Neuronal stem cell (in vitro differentiated cells): ENCODE measurements around the gene TMEM156. TPM values are rescaled to one million over a fixed set of nuclear protein-coding genes. Genes with fewer than 3 reads are reported as not detected.

Experiments
- DNase-seq: peaks from one replicate; pipeline ENCODE4 v3.0.0-alpha.2; 2013; ENCODE audit warnings: low spot score
- H2AFZ ChIP-seq: one replicate; pipeline ENCODE4 v1.6.1; 2013; ENCODE audit warnings: mild to moderate bottlenecking, low read length, inconsistent platforms
- H2AK5ac ChIP-seq: 2 replicates; pipeline ENCODE4 v1.6.1; 2013; ENCODE audit warnings: low read depth, mild to moderate bottlenecking, inconsistent platforms, low read length, moderate library complexity, mixed read lengths
- H2BK120ac ChIP-seq: 2 replicates; pipeline ENCODE4 v1.6.1; 2013; ENCODE audit warnings: low read depth, mild to moderate bottlenecking, inconsistent platforms, low read length, moderate library complexity, mixed read lengths
- H2BK12ac ChIP-seq: one replicate; pipeline ENCODE4 v1.6.1; 2013; ENCODE audit warnings: low read length, inconsistent platforms
- H2BK15ac ChIP-seq: 2 replicates; pipeline ENCODE4 v1.6.1; 2013; ENCODE audit warnings: mild to moderate bottlenecking, low read length, inconsistent platforms, mixed read lengths
- H2BK5ac ChIP-seq: one replicate; pipeline ENCODE4 v1.6.1; 2013; ENCODE audit warnings: inconsistent platforms, mild to moderate bottlenecking, low read length, moderate library complexity
- H3K14ac ChIP-seq: one replicate; pipeline ENCODE4 v1.6.1; 2013; ENCODE audit warnings: low read length, inconsistent platforms
- H3K18ac ChIP-seq: 2 replicates; pipeline ENCODE4 v1.6.1; 2013; ENCODE audit warnings: low read length, inconsistent platforms
- H3K23ac ChIP-seq: 2 replicates; pipeline ENCODE4 v1.6.1; 2013; ENCODE audit warnings: low read depth, mild to moderate bottlenecking, mixed read lengths, low read length, inconsistent platforms; ENCODE audit not compliant: poor library complexity
- H3K27ac ChIP-seq: replicated peaks from 3 replicates; pipeline ENCODE4 v1.5.1; 2013; ENCODE audit warnings: low read length, inconsistent platforms
- H3K27me3 ChIP-seq, 3 experiments: 2 replicates each; pipeline ENCODE4 v1.6.1; 2013; ENCODE audit warnings: low read length in 3 of 3, mild to moderate bottlenecking in 2 of 3, inconsistent platforms in 1 of 3, low read depth in 1 of 3, mixed read lengths in 1 of 3, moderate library complexity in 1 of 3; ENCODE audit not compliant: control insufficient read depth in 3 of 3, insufficient read depth in 3 of 3
- H3K36me3 ChIP-seq, 2 donors: replicated peaks in 1 of 2; 2 replicates each; pipeline ENCODE4 v1.6.1; 2013; ENCODE audit warnings: low read length in 2 of 2; ENCODE audit not compliant: control insufficient read depth in 2 of 2, insufficient read depth in 2 of 2
- H3K4ac ChIP-seq: 2 replicates; pipeline ENCODE4 v1.6.1; 2013; ENCODE audit warnings: inconsistent platforms, mild to moderate bottlenecking, low read length, moderate library complexity
- H3K4me1 ChIP-seq, 2 donors: 1 replicate in 1 of 2; 2 replicates in 1 of 2; pipeline ENCODE4 v1.6.1; 2013; ENCODE audit warnings: low read length in 2 of 2, low read depth in 1 of 2; ENCODE audit not compliant: control insufficient read depth in 2 of 2, insufficient read depth in 1 of 2
- H3K4me2 ChIP-seq: one replicate; pipeline ENCODE4 v1.6.1; 2013; ENCODE audit warnings: mild to moderate bottlenecking, low read length, inconsistent platforms; ENCODE audit not compliant: insufficient read depth, poor library complexity, severe bottlenecking
- H3K4me3 ChIP-seq, 2 donors: 2 replicates each; pipeline ENCODE4 v1.5.1; 2013; ENCODE audit warnings: low read length in 2 of 2, mild to moderate bottlenecking in 2 of 2, inconsistent platforms in 1 of 2, moderate library complexity in 1 of 2
- H3K79me1 ChIP-seq: one replicate; pipeline ENCODE4 v1.6.1; 2013; ENCODE audit warnings: low read depth, mild to moderate bottlenecking, inconsistent platforms, low read length, moderate library complexity
- H3K9ac ChIP-seq: one replicate; pipeline ENCODE4 v1.6.1; 2013; ENCODE audit warnings: mild to moderate bottlenecking, low read depth, low read length, inconsistent platforms; ENCODE audit not compliant: poor library complexity
- H3K9me3 ChIP-seq, 2 donors: replicated peaks in 1 of 2; 2 replicates each; pipeline versions ENCODE3 to v1.6.1; 2013; ENCODE audit warnings: low read length in 2 of 2, mild to moderate bottlenecking in 2 of 2, inconsistent platforms in 1 of 2, low read depth in 1 of 2, mixed read lengths in 1 of 2, moderate library complexity in 1 of 2; ENCODE audit not compliant: control insufficient read depth in 2 of 2, insufficient read depth in 1 of 2
- H4K8ac ChIP-seq: one replicate; pipeline ENCODE4 v1.6.1; 2013; ENCODE audit warnings: low read depth, mild to moderate bottlenecking, inconsistent platforms, low read length, moderate library complexity
- H4K91ac ChIP-seq: one replicate; pipeline ENCODE4 v1.6.1; 2013; ENCODE audit warnings: low read length, low read depth, mild to moderate bottlenecking, inconsistent platforms; ENCODE audit not compliant: poor library complexity
- WGBS, 2 donors: extraction: QIAGEN DNeasy Blood & Tissue Kit; methylation state at CpG; one replicate each; pipeline ENCODE4 v1.1.7; 2013; ENCODE audit warnings: missing lambda C conversion rate in 2 of 2, mixed read lengths in 1 of 2; ENCODE audit not compliant: insufficient read length in 2 of 2, insufficient replicate concordance in 1 of 2; ENCODE audit errors: extremely low coverage in 2 of 2; 5-methylcytosine and 5-hydroxymethylcytosine counted together
- polyA plus RNA-seq, 2 experiments: library from polyadenylated mRNA; stranded (reverse); fragments of 200-250 nt; gene quantifications; one replicate each; pipeline ENCODE4 v1.2.3, GENCODE V29; 2013

The TMEM156 gene
- polyA plus RNA-seq (2013, experiment 1 of 2), result not detected
- not detected for polyA plus RNA-seq (2013, experiment 2 of 2)

GRCh38 chr4:39032218-39033085 is at the start of gene TMEM156:
TSS of gene TMEM156 (minus strand) at chr4:39032409. CDS start at chr4:39032313, 96 bp downstream.
- no peaks in the 10 kb centered on the region for H3K27me3 ChIP-seq
- H3K18ac ChIP-seq, result no peak within 1 kb of the TSS
- no peak within 1 kb of the TSS for H3K23ac ChIP-seq
- no peak within 1 kb of the TSS for H2BK15ac ChIP-seq
- no peaks in the 10 kb centered on the region for H3K9me3 ChIP-seq
- H2BK12ac ChIP-seq, result no peak within 1 kb of the TSS
- H2AFZ ChIP-seq, result peak within 1 kb of the TSS; percentile 30
- H3K27ac ChIP-seq, result no peak within 1 kb of the TSS
- no peaks in the 10 kb centered on the region for H3K79me1 ChIP-seq
- no peak within 1 kb of the TSS for H4K91ac ChIP-seq
- no peak within 1 kb of the TSS for H3K4me2 ChIP-seq
- no CpG with 5 or more reads among the region's 5 CpGs for WGBS, 2 donors
- no peak within 1 kb of the TSS for H3K4ac ChIP-seq
- no peak within 1 kb of the TSS for H2AK5ac ChIP-seq
- no peak within 1 kb of the TSS for H2BK120ac ChIP-seq
- H3K4me3 ChIP-seq, result no peak within 1 kb of the TSS
- H2BK5ac ChIP-seq, result no peak within 1 kb of the TSS
- DNase-seq, result no peak
- H3K4me1 ChIP-seq, result peaks cover 3 to 4% of the 10 kb centered on the region in 2 donors
- no peaks in the 10 kb centered on the region for H3K36me3 ChIP-seq
- no peak within 1 kb of the TSS for H3K9ac ChIP-seq
- H3K14ac ChIP-seq, result no peak within 1 kb of the TSS
- no peak within 1 kb of the TSS for H4K8ac ChIP-seq

GRCh38 chr4:39078829-39079228 is 46.6 kb upstream of the TMEM156 start:
- Histone ChIP-seq H3K79me1 (no peaks in the 10 kb centered on the region), H3K18ac (no peak overlapping the region), H2BK12ac (no peak overlapping the region), H2AK5ac (no peak overlapping the region), H3K14ac (no peak overlapping the region), H3K4me2 (no peak overlapping the region), H3K9me3 (no peaks in the 10 kb centered on the region), H3K36me3 (peaks cover 6 to 39% of the 10 kb centered on the region in 2 donors), H3K9ac (no peak overlapping the region), H3K4me1 (no peaks in the 10 kb centered on the region), H2BK5ac (no peak overlapping the region), H3K27me3 (no peaks in the 10 kb centered on the region), H2BK120ac (no peak overlapping the region), H2BK15ac (no peak overlapping the region), H3K23ac (no peak overlapping the region), H2AFZ (no peak overlapping the region), H4K91ac (no peak overlapping the region), H3K27ac (no peak overlapping the region), H4K8ac (no peak overlapping the region), H3K4me3 (no peak overlapping the region), H3K4ac (no peak overlapping the region)
- no CpG with 5 or more reads among the region's 2 CpGs for WGBS, 2 donors
- no peak for DNase-seq

- no peaks in the 10 kb centered on the region for H3K4me1 ChIP-seq
- H3K4me3 ChIP-seq, result no peak overlapping the region
- no peak overlapping the region for H2BK12ac ChIP-seq
- no peak for DNase-seq
- H2BK15ac ChIP-seq, result no peak overlapping the region
- H2BK120ac ChIP-seq, result no peak overlapping the region
- no peak overlapping the region for H3K18ac ChIP-seq
- no peaks in the 10 kb centered on the region for H3K36me3 ChIP-seq
- no peak overlapping the region for H3K9ac ChIP-seq
- H2BK5ac ChIP-seq, result no peak overlapping the region
- no CpG with 5 or more reads among the region's 3 CpGs for WGBS, 2 donors
- no peak overlapping the region for H3K14ac ChIP-seq
- no peak overlapping the region for H3K4me2 ChIP-seq
- no peaks in the 10 kb centered on the region for H3K9me3 ChIP-seq
- H3K79me1 ChIP-seq, result no peaks in the 10 kb centered on the region
- no peak overlapping the region for H2AFZ ChIP-seq
- no peak overlapping the region for H2AK5ac ChIP-seq
- H4K91ac ChIP-seq, result no peak overlapping the region
- H3K23ac ChIP-seq, result no peak overlapping the region
- no peaks in the 10 kb centered on the region for H3K27me3 ChIP-seq
- no peak overlapping the region for H3K4ac ChIP-seq
- H4K8ac ChIP-seq, result no peak overlapping the region
- no peak overlapping the region for H3K27ac ChIP-seq
Observed at GRCh38 chr4:39068907-39069306, 36.7 kb upstream of the TMEM156 start.

GRCh38 chr4:39067451-39067850 is 35.2 kb upstream of the TMEM156 start:
- Histone ChIP-seq H4K91ac (no peak overlapping the region), H3K4me3 (no peak overlapping the region), H4K8ac (no peak overlapping the region), H3K4me2 (no peak overlapping the region), H2BK12ac (no peak overlapping the region), H2BK15ac (no peak overlapping the region), H3K23ac (no peak overlapping the region), H2BK5ac (no peak overlapping the region), H3K14ac (no peak overlapping the region), H3K27me3 (no peaks in the 10 kb centered on the region), H3K27ac (no peak overlapping the region), H3K9ac (no peak overlapping the region), H3K36me3 (no peaks in the 10 kb centered on the region), H2AFZ (no peak overlapping the region), H2AK5ac (no peak overlapping the region), H3K4me1 (peaks cover 0 to 4% of the 10 kb centered on the region in 2 donors), H2BK120ac (no peak overlapping the region), H3K4ac (no peak overlapping the region), H3K79me1 (no peaks in the 10 kb centered on the region), H3K18ac (no peak overlapping the region), H3K9me3 (no peaks in the 10 kb centered on the region)
- no CpG with 5 or more reads among the region's 3 CpGs for WGBS, 2 donors
- DNase-seq, result no peak
